ENCODE measurements around the gene GLOD5. TPM values are rescaled to one million over a fixed set of nuclear protein-coding genes. Genes with fewer than 3 reads are reported as not detected.
A peak's percentile ranks its signal among the peaks of the same experiment; 100 is the strongest.

GLOD5 gene
- total RNA-seq, 2 experiments from 2014 or later, result not detected

GRCh38 chrX:48789366-48790220, 28.0 kb downstream of the GLOD5 start:
- Mint-ChIP-seq H3K27me3 (peaks cover 7% of the 10 kb centered on the region), H3K27ac (peak overlapping the region; percentile 76), H3K4me1 (peaks cover 13% of the 10 kb centered on the region), H3K9me3 (no peaks in the 10 kb centered on the region), H3K4me3 (no peak overlapping the region), H3K36me3 (ENCODE audit: low read depth) (no peaks in the 10 kb centered on the region)
- POLR2A ChIA-PET, result no interaction called here
- DNase-seq, result no peak
- CTCF ChIA-PET, result interaction anchor here (0.6 kb wide), 1 partner anchor 8 kb away, joined by 3 read pairs; no protein-coding TSS in a partner anchor

- Mint-ChIP-seq H3K36me3 (ENCODE audit: low read depth) (no peaks in the 10 kb centered on the region), H3K27ac (peak overlapping the region; percentile 41), H3K9me3 (no peaks in the 10 kb centered on the region), H3K27me3 (peaks cover 7% of the 10 kb centered on the region), H3K4me3 (no peak overlapping the region), H3K4me1 (peaks cover 13% of the 10 kb centered on the region)
- no peak for DNase-seq
- POLR2A ChIA-PET, result no interaction called here
- CTCF ChIA-PET, result interaction anchor here (0.6 kb wide), 1 partner anchor 14 kb away, joined by 3 read pairs; no protein-coding TSS in a partner anchor
Measured at GRCh38 chrX:48790477-48790876, 28.9 kb downstream of the GLOD5 start.

- Mint-ChIP-seq H3K4me1 (peaks cover 13% of the 10 kb centered on the region), H3K27me3 (peaks cover 7% of the 10 kb centered on the region), H3K4me3 (no peak overlapping the region), H3K36me3 (ENCODE audit: low read depth) (no peaks in the 10 kb centered on the region), H3K9me3 (no peaks in the 10 kb centered on the region), H3K27ac (no peak overlapping the region)
- no peak for DNase-seq
- POLR2A ChIA-PET, result interaction anchor here (0.6 kb wide), 1 partner anchor 22 kb away, joined by 3 read pairs; no protein-coding TSS in a partner anchor
- CTCF ChIA-PET, result no interaction called here
Measured at GRCh38 chrX:48791063-48791820, 29.7 kb downstream of the GLOD5 start.

GRCh38 chrX:48792219-48792618, 30.7 kb downstream of the GLOD5 start:
- peaks cover 13% of the 10 kb centered on the region for H3K4me1 Mint-ChIP-seq
- CTCF ChIA-PET, result interaction anchor here (1.1 kb wide), 1 partner anchor 51 kb away, joined by 3 read pairs; no protein-coding TSS in a partner anchor
- H3K9me3 Mint-ChIP-seq, result no peaks in the 10 kb centered on the region
- H3K4me3 Mint-ChIP-seq, result no peak overlapping the region
- no peak overlapping the region for H3K27ac Mint-ChIP-seq
- no peaks in the 10 kb centered on the region for H3K36me3 Mint-ChIP-seq (ENCODE audit: low read depth)
- peaks cover 3% of the 10 kb centered on the region for H3K27me3 Mint-ChIP-seq
- POLR2A ChIA-PET, result interaction anchor here (0.6 kb wide), 1 partner anchor 23 kb away, joined by 3 read pairs; no protein-coding TSS in a partner anchor
- no peak for DNase-seq

- no peaks in the 10 kb centered on the region for H3K9me3 Mint-ChIP-seq
- DNase-seq, result no peak
- ChIA-PET POLR2A (no interaction called here), CTCF (no interaction called here)
- no peaks in the 10 kb centered on the region for H3K27me3 Mint-ChIP-seq
- no peaks in the 10 kb centered on the region for H3K36me3 Mint-ChIP-seq (ENCODE audit: low read depth)
- no peak overlapping the region for H3K27ac Mint-ChIP-seq
- peaks cover 11% of the 10 kb centered on the region for H3K4me1 Mint-ChIP-seq
- H3K4me3 Mint-ChIP-seq, result no peak overlapping the region
Measured at GRCh38 chrX:48793935-48794334, 32.4 kb downstream of the GLOD5 start.

GRCh38 chrX:48794340-48794910, 32.9 kb downstream of the GLOD5 start:
- CTCF ChIA-PET, result no interaction called here
- DNase-seq, result no peak
- Mint-ChIP-seq H3K27ac (peak overlapping the region; percentile 32), H3K4me1 (peaks cover 7% of the 10 kb centered on the region), H3K36me3 (ENCODE audit: low read depth) (no peaks in the 10 kb centered on the region), H3K27me3 (no peaks in the 10 kb centered on the region), H3K4me3 (no peak overlapping the region), H3K9me3 (no peaks in the 10 kb centered on the region)
- POLR2A ChIA-PET, result no interaction called here

GRCh38 chrX:48794911-48795515, 33.5 kb downstream of the GLOD5 start:
- H3K9me3 Mint-ChIP-seq, result no peaks in the 10 kb centered on the region
- H3K36me3 Mint-ChIP-seq (ENCODE audit: low read depth), result no peaks in the 10 kb centered on the region
- POLR2A ChIA-PET, result no interaction called here
- no peak overlapping the region for H3K4me3 Mint-ChIP-seq
- CTCF ChIA-PET, result interaction anchor here (1.1 kb wide), 1 partner anchor 9 kb away, joined by 3 read pairs; the partner anchor contains the start of gene GATA1
- H3K4me1 Mint-ChIP-seq, result peaks cover 4% of the 10 kb centered on the region
- DNase-seq, result no peak
- no peak overlapping the region for H3K27ac Mint-ChIP-seq
- H3K27me3 Mint-ChIP-seq, result no peaks in the 10 kb centered on the region

GRCh38 chrX:48798318-48798717, 36.8 kb downstream of the GLOD5 start:
- CTCF ChIA-PET, result interaction anchor here (0.6 to 1.0 kb wide), 2 partner anchors 9 to 14 kb away, joined by 3 read pairs; no protein-coding TSS in a partner anchor
- Mint-ChIP-seq H3K36me3 (ENCODE audit: low read depth) (peaks cover 4% of the 10 kb centered on the region), H3K27me3 (no peaks in the 10 kb centered on the region), H3K4me3 (no peak overlapping the region), H3K4me1 (peaks cover 21% of the 10 kb centered on the region), H3K27ac (no peak overlapping the region), H3K9me3 (no peaks in the 10 kb centered on the region)
- POLR2A ChIA-PET, result no interaction called here
- no peak for DNase-seq

- peak overlapping the region; percentile 98 for H3K27ac Mint-ChIP-seq
- peaks cover 30% of the 10 kb centered on the region for H3K4me1 Mint-ChIP-seq
- H3K36me3 Mint-ChIP-seq (ENCODE audit: low read depth), result peaks cover 16% of the 10 kb centered on the region
- H3K4me3 Mint-ChIP-seq, result peak overlapping the region; percentile 87
- no peaks in the 10 kb centered on the region for H3K9me3 Mint-ChIP-seq
- no peaks in the 10 kb centered on the region for H3K27me3 Mint-ChIP-seq
- DNase-seq, result peak; percentile 5
- ChIA-PET POLR2A (no interaction called here), CTCF (no interaction called here)
Measured at GRCh38 chrX:48800574-48801279, 39.2 kb downstream of the GLOD5 start.

- peaks cover 30% of the 10 kb centered on the region for H3K4me1 Mint-ChIP-seq
Measured at GRCh38 chrX:48801280-48802088, 39.9 kb downstream of the GLOD5 start, which contains the start of gene HDAC6. Gene HDAC6 (plus strand): TSS chrX:48802067. CDS start chrX:48802693, 626 bp downstream.

GRCh38 chrX:48802089-48802904, 40.8 kb downstream of the GLOD5 start:
- CTCF ChIA-PET, result no interaction called here
- peak overlapping the region; percentile 87 for H3K4me3 Mint-ChIP-seq
- DNase-seq, result peak; percentile 68
- H3K4me1 Mint-ChIP-seq, result peaks cover 30% of the 10 kb centered on the region
- H3K27ac Mint-ChIP-seq, result peak overlapping the region; percentile 98
- peaks cover 18% of the 10 kb centered on the region for H3K36me3 Mint-ChIP-seq (ENCODE audit: low read depth)
- H3K27me3 Mint-ChIP-seq, result no peaks in the 10 kb centered on the region
- H3K9me3 Mint-ChIP-seq, result no peaks in the 10 kb centered on the region
- POLR2A ChIA-PET, result no interaction called here

More at GRCh38 chrX:48801280-48802088, 39.9 kb downstream of the GLOD5 start, which contains the start of gene HDAC6:
- Mint-ChIP-seq H3K36me3 (ENCODE audit: low read depth) (peaks cover 18% of the 10 kb centered on the region), H3K27me3 (no peaks in the 10 kb centered on the region), H3K4me3 (peak within 1 kb of the TSS; percentile 87), H3K27ac (peak within 1 kb of the TSS; percentile 98), H3K9me3 (no peaks in the 10 kb centered on the region)
- peak; percentile 95 for DNase-seq
- ChIA-PET CTCF (no interaction called here), POLR2A (no interaction called here)
